GM20431 (cell line): ENCODE data around the gene NABP1.

Experiments used
- in situ Hi-C: fragments of 300-500 bp; cut with MseI, MboI; formaldehyde crosslinking; loops from one replicate; pipeline ENCODE4 v1.15.0; 2020; ENCODE audit warnings: low sequenced_read_pairs; ENCODE audit not compliant: unreplicated experiment

Gene NABP1

DNA sequence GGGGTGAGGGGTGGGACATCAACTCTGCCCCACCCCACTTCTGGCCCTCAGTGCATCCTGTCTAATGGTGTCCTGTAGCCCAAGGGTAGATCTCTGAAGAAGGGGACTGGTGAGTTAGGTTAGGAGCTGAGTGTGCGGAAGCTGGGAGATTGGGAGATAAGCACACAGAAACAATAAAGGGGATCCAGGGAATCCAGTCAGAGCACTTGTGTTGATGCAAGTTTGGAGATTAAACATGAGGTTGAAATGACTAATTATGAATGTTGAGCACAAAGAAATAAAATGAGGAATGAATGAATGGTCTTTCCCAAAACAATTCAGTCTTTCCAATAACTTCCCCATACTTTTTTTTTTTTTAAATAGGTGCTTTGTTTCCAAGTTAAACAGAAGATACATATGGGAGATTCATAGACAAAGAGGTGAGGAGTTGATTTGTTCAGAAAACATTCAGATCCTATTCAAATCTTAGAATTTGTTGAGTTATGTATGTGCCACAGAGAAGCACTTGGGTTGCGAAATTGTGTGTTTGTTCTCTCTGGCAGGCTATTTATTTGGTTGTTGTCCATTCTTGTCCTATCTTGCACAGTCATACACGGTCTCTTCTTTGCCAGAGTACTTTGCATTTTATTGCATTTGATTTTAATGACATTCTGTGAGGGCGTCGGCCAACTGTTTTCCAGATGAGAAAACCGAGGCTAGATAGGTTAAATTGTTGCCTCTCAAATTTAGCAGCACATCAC, 31.6 kb upstream of the NABP1 start:
- in situ Hi-C loops = no loop called here

DNA sequence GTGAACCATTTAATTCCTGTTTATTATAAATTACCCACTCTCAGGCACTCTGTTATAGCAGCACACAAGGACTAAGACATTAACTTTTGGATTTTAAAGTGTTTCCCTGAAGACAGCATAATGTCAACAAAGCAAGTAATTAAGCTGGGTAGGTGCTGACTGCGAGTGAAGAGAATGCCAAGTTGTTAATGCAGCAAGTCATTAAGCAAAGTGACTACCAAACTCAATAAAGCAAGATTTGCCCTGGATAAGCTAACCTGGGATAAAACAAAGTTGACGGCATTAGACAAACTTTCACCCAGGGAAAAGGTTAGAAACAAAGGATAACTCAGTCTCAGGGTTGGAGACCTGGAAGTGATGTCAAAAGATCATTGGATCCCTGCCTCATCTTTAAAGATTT, 28.4 kb upstream of the NABP1 start:
- in situ Hi-C loops = no loop called here

DNA sequence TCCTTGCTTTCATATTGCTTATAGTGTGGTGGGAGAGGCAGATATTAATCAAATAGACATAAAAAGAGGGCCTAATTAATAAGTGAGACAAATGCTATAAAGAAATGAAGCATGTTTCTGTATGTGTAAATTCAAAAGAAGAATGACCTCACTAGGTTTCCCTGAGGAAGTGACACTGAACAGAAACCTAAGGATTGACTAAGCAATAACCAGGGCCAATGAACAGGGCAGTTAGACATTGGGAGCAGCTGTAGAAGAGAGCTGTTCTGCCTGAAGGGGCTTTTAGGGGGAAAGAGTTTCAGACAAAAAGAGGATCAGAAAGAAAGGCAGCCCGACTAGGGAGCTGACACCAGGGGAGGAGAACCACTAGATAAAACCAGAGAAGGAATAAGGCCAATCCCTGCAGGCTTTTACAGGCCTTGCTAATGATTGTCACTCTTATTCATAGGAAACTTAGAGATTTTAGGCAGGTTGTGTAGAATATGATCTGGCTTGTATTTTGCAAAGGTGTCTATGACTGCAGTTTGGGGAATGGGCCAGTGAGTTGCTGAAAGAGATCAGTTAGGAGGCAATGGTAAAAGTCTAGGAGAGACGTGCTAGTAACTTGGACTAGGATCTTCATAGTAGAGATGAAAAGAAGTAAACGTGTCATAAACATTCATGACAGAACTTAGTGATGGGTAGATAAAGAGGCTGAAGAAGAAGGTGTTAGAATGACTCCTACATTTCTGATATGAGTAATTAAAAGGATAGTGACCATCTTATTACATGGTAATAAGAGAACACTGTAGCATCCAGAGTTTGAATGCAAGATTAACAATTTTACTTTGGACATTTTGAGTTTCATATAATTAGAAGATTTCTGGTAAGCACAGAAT, 26.8 kb upstream of the NABP1 start:
- in situ Hi-C loops = no loop called here

DNA sequence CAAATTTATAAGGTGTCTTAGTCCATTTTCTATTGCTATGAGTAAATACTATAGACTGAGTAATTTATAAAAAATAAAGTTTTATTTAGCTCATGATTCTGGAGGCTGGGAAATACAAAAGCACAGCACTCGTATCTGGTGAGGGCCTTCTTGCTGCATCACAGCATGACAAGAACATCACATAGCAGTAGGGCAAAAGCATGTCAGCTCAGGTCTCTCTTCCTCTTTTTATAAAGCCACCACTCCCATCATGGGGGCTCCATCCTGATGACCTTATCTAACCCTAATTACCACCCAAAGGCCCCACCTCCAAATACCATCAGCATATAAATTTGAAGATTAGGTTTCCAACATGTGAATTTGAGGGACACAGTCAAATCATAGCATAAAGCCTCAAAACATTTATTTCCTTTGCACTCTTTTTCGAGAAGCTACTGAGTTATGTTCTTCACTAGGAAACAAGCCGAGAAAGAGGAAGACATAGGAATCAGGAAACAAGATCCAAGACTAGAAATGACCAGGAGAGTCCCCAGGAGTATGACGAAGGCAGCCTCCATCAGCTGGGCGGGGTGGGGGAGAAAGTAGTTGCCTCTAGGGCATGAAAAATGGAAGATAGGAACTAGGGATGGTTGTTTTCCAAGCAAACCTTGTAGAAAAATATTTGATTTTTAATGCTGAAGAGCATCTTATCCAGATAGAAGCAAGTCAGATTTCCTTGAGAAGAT, 24.1 kb upstream of the NABP1 start:
- in situ Hi-C loops = no loop called here

DNA sequence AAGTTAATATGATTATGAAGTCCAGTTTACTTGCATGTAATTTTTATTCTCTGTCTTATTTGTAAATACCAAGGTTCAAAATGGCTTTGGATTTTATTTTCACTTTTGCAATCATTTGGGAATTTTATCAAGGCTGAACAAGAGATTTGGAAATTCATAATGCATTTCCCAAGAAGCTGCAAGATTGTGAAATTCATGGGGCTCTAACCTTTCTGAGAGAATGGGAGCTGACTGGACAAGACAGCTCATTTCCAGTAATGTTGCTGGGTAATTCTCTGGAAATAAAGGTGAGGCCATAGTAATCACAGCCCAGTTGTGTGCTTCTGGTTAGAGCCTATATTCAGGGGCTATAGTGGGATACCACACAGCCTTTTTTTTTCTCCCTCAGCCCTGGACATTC, 21.5 kb upstream of the NABP1 start:
- in situ Hi-C loops = no loop called here

DNA sequence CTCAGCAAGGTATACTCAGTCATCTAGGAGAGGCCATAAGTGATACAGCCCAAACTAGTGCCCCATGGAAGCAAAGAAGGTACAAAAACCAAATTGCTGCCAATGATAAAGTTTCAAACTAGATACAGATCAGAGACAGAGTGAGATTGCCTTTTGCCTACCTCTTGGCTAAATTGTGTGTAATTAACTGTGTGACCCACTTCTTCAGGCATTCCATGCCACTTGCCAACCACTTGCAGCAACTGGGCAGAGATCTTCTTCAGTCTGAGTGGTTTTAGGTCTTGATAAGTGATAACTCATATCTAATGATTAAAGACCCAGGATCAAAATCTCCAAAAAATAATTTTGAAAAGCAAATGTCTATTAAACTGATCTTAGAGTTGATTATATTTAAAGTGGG, 21.1 kb upstream of the NABP1 start:
- in situ Hi-C loops = no loop called here

DNA sequence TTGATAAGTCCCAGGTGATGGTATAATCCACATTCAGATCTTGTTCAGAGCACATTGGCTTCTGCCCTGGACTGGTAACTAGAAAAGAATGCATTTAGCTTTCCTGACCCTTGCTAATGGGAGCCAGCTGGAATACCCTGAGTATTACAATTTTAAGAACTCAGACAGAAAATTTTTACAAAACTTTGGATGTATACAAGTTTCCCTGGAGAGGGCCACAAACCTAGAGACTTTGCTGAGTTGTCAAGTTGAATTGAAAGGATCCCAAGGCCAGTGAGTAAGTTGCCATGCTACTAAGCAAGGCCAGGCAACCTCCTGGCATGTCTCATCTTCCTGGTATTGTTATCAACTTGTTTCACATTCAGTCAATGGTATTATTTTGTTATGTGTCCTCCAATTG, 20.0 kb upstream of the NABP1 start:
- in situ Hi-C loops = no loop called here

DNA sequence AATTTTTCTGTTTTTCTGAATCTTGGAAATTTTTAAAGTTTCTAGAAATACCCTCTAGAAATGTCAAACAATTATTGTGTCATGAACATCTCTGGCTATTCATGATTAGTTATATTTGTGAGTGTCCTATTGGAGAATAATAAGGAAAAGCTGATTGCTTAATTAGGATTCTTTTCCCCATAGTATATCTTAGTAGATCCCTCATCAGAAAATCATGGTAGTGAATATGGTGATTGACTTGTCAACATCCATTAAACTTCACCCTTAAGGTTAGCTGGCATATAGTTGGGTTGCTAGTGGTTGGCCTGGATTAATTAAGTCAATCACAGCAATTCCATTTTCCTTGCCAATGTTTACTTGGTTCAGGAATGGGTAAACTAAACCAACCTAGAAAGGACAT, 18.7 kb upstream of the NABP1 start:
- in situ Hi-C loops = no loop called here

DNA sequence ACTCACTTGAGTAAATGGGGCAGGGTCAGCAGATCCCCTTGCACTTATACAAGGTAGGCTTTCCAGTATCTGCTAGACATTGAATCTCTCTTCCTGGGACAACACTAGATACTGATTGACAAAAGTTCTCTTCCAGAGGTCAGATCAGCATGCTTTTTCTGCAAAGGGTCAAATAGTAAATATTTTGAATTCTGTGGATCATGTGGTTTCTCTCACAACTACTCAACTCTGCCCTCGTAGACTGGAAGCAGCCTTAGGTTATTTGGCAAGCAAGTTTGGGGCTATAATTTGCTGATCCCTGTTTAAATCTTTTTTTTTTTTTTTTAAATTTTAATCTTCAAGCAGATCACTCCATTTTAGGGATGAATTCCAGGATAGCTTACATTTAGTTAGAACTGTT, 17.4 kb upstream of the NABP1 start:
- in situ Hi-C loops = no loop called here

DNA sequence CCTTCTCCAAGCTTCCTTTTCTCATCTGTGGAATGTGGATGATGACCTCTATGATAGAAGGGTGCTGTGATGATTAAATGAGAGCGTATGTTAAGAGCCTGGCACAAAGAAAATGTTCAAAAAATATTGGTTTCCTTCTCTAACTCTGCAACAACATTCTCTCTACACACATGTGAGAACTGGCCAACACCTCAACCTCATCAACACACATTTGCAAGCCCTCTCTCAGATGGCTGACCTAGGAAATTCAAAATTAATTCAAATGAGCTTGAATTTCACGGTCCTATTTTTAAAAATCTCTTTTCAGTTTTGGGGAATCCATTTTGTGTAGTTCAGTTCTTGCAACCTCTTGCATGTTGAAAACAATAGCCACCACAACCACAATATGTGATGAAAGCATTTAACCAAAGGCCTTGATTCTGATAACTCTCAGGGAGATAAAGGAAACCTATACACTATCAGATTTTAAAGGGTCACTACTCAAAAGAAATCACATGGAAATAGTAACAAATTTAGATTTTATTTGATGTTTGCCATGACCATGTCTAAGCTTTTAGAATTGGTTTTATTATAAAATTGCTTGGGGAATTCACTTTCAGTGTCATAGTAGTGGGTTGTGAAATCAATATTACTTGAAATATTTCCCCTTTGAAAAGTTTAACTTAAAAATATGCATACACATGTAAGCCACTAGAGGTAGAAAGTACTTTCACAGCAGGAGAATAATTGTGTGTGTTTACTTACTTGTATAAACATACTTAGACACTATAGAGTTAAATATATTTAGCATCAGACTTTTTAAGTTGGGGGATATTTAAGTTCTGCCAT, 16.6 kb upstream of the NABP1 start:
- in situ Hi-C loops = no loop called here

DNA sequence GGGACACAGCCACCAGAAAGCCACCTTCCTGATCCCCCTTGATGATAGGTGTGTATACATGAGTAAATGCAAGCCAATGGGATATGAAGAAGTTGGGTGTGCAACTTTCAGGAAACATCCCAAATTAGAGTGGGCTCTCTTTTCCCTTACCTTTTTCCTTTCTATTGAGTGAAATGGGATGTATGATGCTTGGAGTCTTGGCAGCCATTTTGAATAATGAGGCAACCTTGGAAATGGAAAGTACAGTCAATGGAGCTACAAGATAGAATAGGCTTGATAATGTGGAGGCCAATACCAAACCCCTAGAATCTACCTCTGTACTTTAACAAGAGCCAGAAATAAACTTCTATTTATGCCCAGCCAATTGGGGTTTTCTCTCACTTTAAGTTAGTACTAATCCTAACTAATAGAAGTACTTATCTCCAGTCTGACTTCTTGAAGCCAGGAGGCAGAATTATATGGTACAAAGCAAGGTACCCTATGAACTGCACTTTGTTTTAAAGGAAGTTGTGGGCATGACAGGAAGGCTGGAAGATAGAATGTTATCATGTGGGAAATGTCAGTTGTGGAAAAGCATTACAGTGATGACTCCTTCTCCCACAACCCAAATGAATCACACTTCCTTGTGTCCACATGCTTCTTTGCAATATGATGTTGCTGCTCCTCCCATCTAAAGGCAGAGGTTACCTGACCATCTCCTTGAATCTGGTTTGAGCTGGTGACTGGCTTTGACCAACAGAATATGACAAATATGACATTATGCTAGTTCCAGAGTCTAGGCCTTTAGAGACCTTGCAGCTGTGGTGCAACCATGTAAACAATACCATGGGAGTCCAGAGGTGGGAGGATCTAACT, 12.9 kb upstream of the NABP1 start:
- in situ Hi-C loops = no loop called here

DNA sequence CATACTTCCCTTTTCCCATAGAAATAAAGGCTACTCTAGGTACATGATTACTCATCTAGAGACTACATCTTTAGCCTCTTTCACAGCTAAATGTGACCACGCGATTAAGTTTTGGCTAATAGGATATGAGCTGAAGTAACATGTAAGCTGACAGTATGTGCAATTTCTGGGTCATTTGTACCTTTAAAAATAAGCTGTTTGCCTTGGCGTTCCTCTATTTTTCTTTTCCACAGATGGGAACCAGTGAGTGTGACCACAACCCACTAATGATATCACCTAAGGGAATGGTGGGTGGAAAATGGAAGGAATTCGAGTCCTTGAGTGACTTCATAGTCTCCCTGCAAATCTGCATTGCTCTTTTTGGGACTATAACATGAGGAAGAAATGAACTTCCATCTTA, 11.7 kb upstream of the NABP1 start:
- in situ Hi-C loops = no loop called here

DNA sequence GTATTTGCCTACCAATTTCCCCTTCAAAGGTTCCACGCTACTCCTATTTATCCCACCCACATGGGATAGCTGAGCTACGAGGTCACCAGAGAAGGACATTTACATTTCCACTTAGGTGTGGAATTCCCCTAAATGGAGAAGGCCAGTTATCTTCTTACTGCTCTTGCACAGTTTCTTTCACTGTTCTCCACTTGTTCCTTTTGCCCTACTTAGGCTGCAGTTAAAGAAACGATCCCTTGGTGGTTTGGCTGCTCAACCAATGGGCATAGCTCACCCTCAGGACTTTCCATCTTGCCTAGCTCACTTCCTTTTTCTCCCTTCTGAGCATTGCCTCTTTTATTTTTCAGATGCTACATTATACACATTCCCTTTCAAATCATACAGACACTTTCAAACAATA, 11.2 kb upstream of the NABP1 start:
- in situ Hi-C loops = no loop called here

DNA sequence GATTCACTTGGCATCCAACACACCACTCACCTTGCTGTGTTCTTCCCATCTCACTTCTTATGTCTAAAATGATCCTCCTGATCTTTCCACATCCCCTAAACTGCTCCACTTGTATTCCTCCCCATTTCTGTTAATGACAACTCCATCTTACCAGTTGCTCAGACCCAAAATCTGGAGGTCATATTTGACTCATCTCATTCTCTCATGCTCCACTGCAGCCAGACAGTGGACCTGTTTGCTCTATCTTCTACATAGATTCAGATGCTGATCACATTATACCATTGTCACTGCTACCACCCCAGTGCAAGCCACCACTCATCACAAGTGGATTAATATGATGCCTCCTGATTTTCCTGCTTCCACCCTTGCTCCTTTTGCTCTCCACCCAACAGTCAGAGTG, 7.9 kb upstream of the NABP1 start:
- in situ Hi-C loops = no loop called here

DNA sequence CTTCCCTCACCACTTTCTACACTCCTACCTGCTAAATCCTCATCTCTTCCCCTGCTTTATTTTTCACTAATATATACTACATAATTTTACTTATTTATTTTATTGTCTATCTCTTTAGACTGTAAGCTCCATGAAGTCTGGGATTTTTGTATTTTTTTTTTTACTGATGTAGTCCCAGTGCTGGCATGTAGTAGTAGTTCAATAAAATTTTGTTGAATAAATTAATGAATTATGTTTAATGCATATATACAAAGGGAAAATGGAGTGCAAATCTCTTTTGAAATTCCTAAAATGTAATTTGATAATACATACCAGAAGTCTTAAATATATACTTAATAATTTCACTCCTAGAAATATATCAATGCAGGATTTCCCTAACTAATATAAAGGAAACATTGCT, 7.1 kb upstream of the NABP1 start:
- in situ Hi-C loops = no loop called here

DNA sequence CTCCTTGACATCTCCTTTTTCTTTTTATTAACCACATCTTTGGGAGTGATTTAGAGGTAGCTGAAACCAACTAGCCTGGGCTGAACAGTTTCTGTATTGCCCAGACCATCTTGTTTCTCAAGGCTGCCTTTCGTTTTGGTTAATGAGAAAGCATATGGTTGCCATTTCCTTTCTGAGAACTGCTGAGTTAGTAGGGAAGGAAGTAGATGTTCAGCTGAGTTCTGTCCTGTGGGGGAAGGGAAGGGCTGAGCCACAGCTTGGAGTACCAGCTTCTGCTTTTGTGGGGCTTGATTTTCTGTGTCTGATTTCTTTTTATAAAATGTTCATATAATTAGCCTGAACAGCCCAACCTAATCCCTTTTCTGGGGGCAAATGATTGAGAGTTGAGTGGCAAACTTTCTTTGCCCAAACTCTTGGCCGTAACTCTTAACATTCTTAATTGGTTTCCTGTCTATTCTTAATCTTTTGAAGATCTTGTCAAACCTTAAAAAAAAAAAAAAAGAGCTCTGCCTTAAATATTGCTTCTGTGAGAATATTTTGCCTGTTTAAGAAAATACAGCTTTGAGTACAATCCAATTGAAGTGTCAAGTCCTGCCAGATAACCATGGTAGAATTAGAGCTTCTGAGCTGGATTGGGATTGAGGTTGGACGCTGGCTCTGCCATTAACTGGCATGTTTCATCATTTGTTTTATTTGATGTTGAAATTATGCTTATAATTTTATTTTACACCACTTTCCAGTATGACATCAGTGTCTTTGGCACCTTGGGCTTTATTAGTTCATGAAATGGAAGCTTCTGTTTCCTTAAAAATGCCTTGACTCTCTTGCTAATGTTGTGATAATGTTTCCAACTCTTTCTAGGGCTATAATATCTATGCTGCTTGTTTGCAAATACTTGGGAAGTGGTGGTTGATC, 1.9 kb upstream of the NABP1 start:
- in situ Hi-C loops = no loop called here

DNA sequence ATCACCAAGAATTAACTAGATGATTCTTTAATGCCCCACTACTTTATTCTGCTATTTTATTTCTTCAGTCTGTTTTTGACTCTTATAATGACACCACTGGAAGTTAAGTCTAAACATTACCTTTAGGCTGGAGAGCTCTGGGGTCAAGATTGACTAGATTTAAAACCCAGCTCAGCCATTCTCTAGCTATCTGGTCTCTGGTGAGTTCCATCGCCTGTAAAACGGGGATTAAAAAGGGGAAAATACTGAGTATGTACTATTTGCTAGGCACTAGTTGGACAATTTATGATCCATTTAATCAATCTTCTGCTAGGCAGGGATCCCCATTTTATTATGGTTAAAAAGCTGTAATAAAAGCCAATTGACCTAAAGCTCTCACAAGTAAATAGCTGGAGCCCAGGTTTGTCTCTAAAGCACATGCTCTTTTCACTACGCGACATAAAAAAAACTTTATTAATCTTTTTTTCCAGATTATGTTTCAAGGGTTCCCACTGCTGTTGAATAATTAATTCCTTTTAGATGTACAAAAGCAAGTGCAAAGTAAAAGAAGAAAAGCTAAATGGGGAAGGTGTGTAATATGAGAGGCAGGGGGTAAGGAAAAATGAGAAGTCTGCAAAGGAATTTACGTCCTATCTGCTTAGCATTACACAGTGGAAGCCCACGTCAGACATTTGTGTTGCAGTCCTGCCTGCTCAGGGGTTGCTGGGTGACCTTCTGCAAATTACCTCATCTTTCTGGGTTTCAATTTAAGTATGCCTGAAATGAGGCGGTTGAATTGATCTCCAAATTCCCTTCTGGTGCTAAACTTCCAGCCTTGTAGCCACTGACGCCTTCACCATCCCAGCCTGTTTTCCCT, 918 bp upstream of the NABP1 start:
- in situ Hi-C loops = no loop called here
